Stimulated activated effector memory CD8-positive, alpha-beta T cell treated with anti-CD3 and anti-CD28 coated beads, Interleukin-12 subunit alpha, Interleukin-12 subunit beta, amount 100 ng/mL, for 72 hours (primary cell): ENCODE data around the gene OR3A3.
"Not testable (repeated sequence)": the region's sequence is repeated elsewhere in the genome, so short reads cannot be mapped to it uniquely, and the experiment has no call there.

Source experiments
- ATAC-seq: fragments of 150-1000 bp; cut with Tn5 transposase; 2 replicates; pipeline ENCODE4 v1.10.0; 2021
- DNase-seq, 2 donors: peaks; one replicate each; pipeline ENCODE4 v3.0.0; 2021 to 2022; ENCODE audit warnings: low spot score in 2 of 2
- H3K27ac Mint-ChIP-seq: one replicate; pipeline ENCODE4 v1.8.0; 2022; ENCODE audit warnings: mild to moderate bottlenecking, mixed read lengths
- H3K36me3 Mint-ChIP-seq: one replicate; pipeline ENCODE4 v1.8.0; 2022; ENCODE audit warnings: mild to moderate bottlenecking, mixed read lengths
- H3K4me1 Mint-ChIP-seq: one replicate; pipeline ENCODE4 v1.8.0; 2022; ENCODE audit warnings: mixed read lengths
- H3K4me3 Mint-ChIP-seq: one replicate; pipeline ENCODE4 v1.8.0; 2022; ENCODE audit warnings: mild to moderate bottlenecking, mixed read lengths
- H3K9me3 Mint-ChIP-seq: one replicate; pipeline ENCODE4 v1.8.0; 2022; ENCODE audit warnings: mixed read lengths

The OR3A3 gene

DNA sequence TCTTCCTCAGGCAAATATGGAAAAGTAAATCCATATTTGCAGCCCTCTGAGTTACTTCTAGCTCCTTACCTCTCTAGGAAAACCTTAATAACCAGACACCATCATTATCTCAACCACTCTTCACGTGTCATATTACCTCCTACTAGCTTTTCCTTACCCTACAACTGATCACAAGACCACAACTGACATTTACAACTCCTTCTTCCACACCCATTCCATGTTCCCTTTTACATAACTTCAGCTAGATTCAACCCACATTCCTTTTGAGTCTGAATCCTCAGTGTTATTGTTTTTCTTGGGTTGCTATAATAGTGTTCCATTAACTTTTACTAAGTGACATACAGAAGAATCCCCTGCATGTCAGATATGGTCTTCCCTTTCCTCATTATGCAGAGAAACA, 27.2 kb downstream of the OR3A3 start:
- no peak for DNase-seq
- Mint-ChIP-seq H3K4me1 (no peaks in the 10 kb centered on the region), H3K4me3 (no peak overlapping the region), H3K36me3 (no peaks in the 10 kb centered on the region), H3K27ac (no peak overlapping the region), H3K9me3 (no peaks in the 10 kb centered on the region)
- ATAC-seq, result no peak

DNA sequence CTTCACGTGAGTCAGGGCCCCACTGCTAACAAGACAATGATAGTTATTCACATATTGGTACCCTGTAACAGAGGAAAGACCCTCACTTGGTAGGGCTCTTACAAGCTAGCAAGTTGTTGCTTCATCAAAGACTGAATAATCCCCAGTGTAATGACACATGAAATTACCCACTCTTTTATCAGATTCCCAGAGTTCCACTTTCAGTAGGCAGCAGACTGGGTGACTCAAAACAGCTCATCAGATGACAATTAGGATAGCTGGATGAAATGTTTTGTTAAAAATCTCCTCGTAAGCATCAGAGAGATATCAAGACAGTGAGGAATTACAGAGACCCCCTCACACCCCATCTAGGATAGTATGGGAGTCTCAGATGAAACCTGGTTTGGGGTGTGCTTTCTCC, 29.3 kb downstream of the OR3A3 start:
- ATAC-seq (no peak), DNase-seq (no peak)
- Mint-ChIP-seq H3K4me1 (no peaks in the 10 kb centered on the region), H3K27ac (no peak overlapping the region), H3K4me3 (no peak overlapping the region), H3K9me3 (no peaks in the 10 kb centered on the region), H3K36me3 (no peaks in the 10 kb centered on the region)

DNA sequence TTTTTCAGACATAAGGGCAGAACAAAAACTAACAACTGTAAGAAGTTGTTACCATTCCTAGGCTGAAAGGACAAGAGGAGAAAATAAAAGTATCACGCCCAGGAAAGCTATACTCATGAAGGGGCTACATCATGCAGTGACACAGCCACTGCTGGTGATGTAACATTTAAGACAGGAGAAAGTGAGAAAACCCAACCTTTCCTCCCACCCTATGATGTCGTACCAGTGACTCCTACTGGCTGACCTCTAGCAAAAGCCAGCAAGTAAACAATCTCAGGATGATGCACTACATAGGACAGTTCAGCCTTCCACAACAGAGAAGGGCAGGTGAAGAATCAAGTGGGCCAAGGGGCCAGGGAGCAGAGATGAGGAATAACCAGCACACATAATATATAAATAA, 36.5 kb downstream of the OR3A3 start:
- DNase-seq, result no peak
- H3K4me3 Mint-ChIP-seq, result no peak overlapping the region
- ATAC-seq, result peak; percentile 42

DNA sequence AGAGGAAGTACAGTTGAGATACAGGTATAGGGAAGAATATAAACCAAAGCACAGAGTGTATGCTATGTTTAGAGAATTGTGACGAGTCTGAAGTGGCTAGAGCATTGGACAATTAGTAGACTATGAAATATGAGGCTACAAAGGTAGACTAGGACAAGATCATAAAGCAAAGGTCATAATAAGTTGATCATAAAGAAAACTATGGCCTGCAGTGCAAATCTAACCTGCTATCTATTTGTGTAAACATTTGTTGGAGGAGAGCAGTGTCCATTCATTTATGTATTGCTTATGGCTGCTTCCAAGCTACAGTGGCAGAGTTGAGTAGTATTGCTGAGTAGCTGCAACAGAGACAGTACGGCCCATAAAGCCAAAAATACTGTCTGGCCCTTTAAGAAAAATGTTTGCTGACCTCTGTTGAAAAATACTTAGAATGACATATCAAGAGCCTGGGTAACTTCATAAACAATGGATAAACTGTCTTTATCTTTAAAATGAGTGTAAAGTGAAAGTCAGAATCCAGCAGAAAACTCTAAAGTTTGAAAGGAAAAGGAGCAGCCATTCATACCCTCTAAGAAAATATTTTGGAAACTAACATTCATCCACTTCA, 37.0 kb downstream of the OR3A3 start:
- Mint-ChIP-seq H3K4me3 (no peak overlapping the region), H3K4me1 (no peaks in the 10 kb centered on the region), H3K36me3 (peaks cover 5% of the 10 kb centered on the region), H3K9me3 (no peaks in the 10 kb centered on the region), H3K27ac (no peak overlapping the region)
- DNase-seq (no peak), ATAC-seq (no peak)

More for the DNA sequence above, 36.5 kb downstream of the OR3A3 start:
- no peak overlapping the region for H3K27ac Mint-ChIP-seq
- no peaks in the 10 kb centered on the region for H3K4me1 Mint-ChIP-seq
- no peaks in the 10 kb centered on the region for H3K9me3 Mint-ChIP-seq
- peaks cover 5% of the 10 kb centered on the region for H3K36me3 Mint-ChIP-seq

DNA sequence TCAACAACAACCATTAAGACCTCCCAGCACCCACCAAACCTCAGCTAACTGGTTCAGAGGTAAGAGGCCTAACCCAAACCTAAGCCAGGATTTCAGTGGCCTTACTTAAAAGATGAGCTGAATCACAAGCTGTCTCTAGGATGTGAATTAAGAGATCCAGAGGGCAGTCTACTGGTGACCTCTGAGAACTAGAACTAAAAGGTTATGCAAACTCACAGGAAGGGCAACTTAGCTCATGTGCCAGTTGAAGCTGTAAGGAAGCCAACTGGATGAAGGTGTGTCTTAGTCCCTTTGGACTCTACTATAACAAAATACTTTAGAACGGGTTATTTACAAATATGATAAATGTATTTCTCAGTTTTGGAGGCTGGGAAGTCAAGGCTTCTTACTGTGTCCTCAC, 55.2 kb downstream of the OR3A3 start:
- H3K4me1 Mint-ChIP-seq, H3K4me3 Mint-ChIP-seq, DNase-seq: not testable (repeated sequence)

DNA sequence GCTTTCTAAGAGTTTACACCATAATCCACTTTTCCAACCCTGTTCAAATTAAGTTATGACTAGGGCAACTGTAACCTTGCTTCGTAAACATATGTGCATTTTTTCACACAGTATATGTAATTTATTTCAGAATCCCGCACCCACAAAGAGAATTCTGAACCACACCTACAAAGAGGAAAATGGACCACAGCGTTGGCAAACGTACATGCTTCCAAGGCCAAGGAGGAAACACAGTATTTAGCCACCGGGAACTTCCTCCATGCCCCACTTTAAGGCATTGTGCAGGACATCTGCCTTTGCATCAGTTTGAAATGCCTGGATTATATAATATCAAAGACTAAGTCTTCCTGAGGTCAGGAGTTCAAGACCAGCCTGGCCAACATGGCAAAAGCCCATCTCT, 58.4 kb downstream of the OR3A3 start:
- no peak overlapping the region for H3K27ac Mint-ChIP-seq
- no peaks in the 10 kb centered on the region for H3K9me3 Mint-ChIP-seq
- ATAC-seq (no peak), DNase-seq (no peak)
- H3K4me1 Mint-ChIP-seq, result no peaks in the 10 kb centered on the region
- no peak overlapping the region for H3K4me3 Mint-ChIP-seq
- H3K36me3 Mint-ChIP-seq, result no peaks in the 10 kb centered on the region

More for the DNA sequence above, 55.2 kb downstream of the OR3A3 start:
- not testable (repeated sequence) for H3K27ac Mint-ChIP-seq, ATAC-seq, H3K36me3 Mint-ChIP-seq, H3K9me3 Mint-ChIP-seq

DNA sequence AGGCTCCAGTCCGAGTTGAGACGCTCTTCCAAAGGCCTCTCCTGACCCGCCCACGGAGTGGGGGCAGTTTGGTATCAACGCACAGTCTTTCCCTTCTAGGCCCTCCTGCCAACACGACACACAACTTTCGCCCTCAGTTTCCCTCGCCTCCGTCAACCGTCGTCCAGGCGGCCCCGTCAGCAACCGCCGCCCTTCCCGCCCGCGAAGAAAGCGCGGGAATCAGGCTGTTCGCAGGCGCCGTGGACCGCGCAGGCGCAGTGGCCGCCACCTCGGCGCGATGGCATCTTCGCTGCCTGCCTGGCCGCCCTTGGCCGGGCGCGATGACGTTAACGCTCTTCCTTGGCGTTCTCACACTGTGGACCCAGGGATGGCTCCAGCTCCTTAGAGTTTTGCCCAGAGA, 60.4 kb downstream of the OR3A3 start, which contains the start of gene SPATA22:
Gene SPATA22, minus strand, starts transcription at position 221 of the 400 bp plus-strand sequence. CDS start 2,494 bp downstream, outside the sequence.
- no peaks in the 10 kb centered on the region for H3K9me3 Mint-ChIP-seq
- no peak within 1 kb of the TSS for H3K4me3 Mint-ChIP-seq
- DNase-seq, result no peak
- H3K4me1 Mint-ChIP-seq, result peaks cover 6% of the 10 kb centered on the region
- ATAC-seq, result no peak
- no peaks in the 10 kb centered on the region for H3K36me3 Mint-ChIP-seq
- no peak within 1 kb of the TSS for H3K27ac Mint-ChIP-seq

DNA sequence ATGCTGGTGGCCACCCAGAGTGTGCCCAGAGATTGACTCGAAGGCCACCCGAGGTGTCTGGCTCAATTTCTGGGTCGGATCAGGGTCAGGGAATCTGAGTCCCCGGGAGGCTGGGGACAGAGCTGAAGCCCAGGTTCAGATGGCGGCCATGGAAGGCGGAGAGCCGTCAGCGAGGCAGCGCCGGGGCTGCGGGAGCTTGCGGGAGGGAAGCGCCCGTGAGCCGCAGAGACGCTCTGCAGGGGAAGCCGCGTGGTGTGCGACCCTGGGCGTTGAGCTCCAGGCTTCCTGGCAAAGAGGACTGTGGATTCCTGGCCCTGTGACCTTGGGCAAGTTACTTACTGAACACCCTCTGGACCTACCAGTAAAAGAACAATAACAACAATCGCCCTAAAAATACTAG, 61.0 kb downstream of the OR3A3 start:
- Mint-ChIP-seq H3K27ac (no peak overlapping the region), H3K4me1 (peaks cover 6% of the 10 kb centered on the region), H3K9me3 (no peaks in the 10 kb centered on the region), H3K36me3 (no peaks in the 10 kb centered on the region), H3K4me3 (no peak overlapping the region)
- ATAC-seq, result no peak
- DNase-seq, result no peak
